ENCODE results near the gene PSMA5. TPM values are rescaled to one million over a fixed set of nuclear protein-coding genes. Genes with fewer than 3 reads are reported as not detected.
"Not testable (repeated sequence)": the region's sequence is repeated elsewhere in the genome, so short reads cannot be mapped to it uniquely, and the experiment has no call there.

PSMA5 gene
- total RNA-seq, 1 experiment from 2014 or later: 97.8 TPM

DNA sequence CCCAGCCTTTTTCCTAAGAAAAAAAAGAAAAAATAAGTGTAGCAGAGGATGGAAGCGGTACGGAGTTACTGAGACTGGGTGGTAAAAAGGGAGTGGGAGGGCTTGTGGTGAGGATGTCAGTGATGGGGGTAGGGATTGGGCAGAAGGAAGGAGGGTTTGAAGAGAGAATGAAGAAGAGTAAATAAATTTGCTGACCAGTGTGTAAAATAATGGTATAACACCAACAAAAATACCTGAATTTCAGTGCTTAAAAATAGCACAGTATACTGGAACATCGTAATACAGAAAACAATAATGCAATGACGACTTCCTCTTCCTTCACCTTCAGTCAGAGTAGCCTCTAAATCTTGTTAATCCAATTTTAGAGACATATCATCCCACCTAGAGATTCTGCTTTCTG is 21.3 kb upstream of the PSMA5 start:
- ChIA-PET CTCF (no interaction called here), POLR2A (no interaction called here)
- Histone ChIP-seq H3K27me3 (replicated peaks; ENCODE audit: control insufficient read depth, insufficient read depth, low read length) (no peaks in the 10 kb centered on the region), H3K4me1 (no peaks in the 10 kb centered on the region), H3K9me3 (no peaks in the 10 kb centered on the region), H3K4me3 (ENCODE audit: low read depth, low read length) (no peak overlapping the region), H3K36me3 (ENCODE audit: control insufficient read depth, insufficient read depth, low read length) (no peaks in the 10 kb centered on the region)
- no peak overlapping the region for H3K27ac Mint-ChIP-seq (ENCODE audit: unreplicated experiment)
- H3K4me3 Mint-ChIP-seq (ENCODE audit: unreplicated experiment): no peak overlapping the region
- H3K9me3 Mint-ChIP-seq (ENCODE audit: unreplicated experiment): no peaks in the 10 kb centered on the region
- BruUV-seq (replicated peaks): no TSS peak
- no peaks in the 10 kb centered on the region for H3K36me3 Mint-ChIP-seq (ENCODE audit: insufficient read depth, unreplicated experiment)
- no peaks in the 10 kb centered on the region for H3K27me3 Mint-ChIP-seq (ENCODE audit: insufficient read depth, unreplicated experiment)
- no peak for DNase-seq
- TF ChIP-seq, protein P1, sequence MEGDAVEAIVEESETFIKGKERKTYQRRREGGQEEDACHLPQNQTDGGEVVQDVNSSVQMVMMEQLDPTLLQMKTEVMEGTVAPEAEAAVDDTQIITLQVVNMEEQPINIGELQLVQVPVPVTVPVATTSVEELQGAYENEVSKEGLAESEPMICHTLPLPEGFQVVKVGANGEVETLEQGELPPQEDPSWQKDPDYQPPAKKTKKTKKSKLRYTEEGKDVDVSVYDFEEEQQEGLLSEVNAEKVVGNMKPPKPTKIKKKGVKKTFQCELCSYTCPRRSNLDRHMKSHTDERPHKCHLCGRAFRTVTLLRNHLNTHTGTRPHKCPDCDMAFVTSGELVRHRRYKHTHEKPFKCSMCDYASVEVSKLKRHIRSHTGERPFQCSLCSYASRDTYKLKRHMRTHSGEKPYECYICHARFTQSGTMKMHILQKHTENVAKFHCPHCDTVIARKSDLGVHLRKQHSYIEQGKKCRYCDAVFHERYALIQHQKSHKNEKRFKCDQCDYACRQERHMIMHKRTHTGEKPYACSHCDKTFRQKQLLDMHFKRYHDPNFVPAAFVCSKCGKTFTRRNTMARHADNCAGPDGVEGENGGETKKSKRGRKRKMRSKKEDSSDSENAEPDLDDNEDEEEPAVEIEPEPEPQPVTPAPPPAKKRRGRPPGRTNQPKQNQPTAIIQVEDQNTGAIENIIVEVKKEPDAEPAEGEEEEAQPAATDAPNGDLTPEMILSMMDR (IDR thresholded peaks at IDR 0.05; ENCODE audit: insufficient read depth in 1 of 2, low read depth in 1 of 2, low read length in 1 of 2, severe bottlenecking in 1 of 2, unreplicated experiment in 1 of 2): no peak
- intact Hi-C loops (cut with micrococcal nuclease; ENCODE audit: unreplicated experiment): no loop called here
- no peaks in the 10 kb centered on the region for H3K4me1 Mint-ChIP-seq (ENCODE audit: low read depth, unreplicated experiment)

DNA sequence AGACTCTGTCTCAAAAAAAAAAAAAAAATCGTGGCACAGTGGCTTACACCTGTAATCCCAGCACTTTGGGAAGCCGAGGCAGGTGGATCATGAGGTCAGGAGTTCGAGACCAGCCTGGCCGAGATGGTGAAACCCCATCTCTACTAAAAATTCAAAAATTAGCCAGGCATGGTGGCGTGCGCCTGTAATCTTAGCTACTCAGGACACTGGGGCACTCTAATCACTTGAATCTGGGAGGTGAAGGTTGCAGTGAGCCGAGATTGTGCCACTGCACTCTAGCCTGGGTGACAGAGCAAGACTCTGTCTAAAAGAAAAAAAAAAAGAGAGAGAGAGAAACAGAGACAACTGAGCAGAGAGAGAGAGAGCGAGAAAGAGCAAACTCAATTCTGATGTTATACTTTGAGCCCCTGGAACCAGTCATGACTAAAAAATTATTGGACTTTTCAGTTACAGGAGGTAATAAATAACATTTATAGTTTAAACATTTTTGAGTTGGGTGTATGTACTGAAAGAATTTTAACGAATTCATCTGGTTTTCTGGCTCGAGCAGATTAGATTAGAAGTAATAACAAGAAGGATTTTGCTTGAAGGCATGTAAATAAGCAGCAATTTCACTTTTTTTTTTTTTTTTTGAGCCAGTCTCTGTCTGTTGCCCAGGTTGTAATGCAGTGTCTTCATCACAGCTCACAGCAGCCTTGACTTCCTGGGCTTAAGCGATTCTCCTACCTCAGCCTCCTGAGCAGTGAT is 19.9 kb upstream of the PSMA5 start:
- H3K27ac Mint-ChIP-seq (ENCODE audit: unreplicated experiment); DNase-seq; H3K36me3 Mint-ChIP-seq (ENCODE audit: insufficient read depth, unreplicated experiment); intact Hi-C loops (cut with micrococcal nuclease; ENCODE audit: unreplicated experiment); H3K27me3 Mint-ChIP-seq (ENCODE audit: insufficient read depth, unreplicated experiment); POLR2A ChIA-PET; H3K4me3 Mint-ChIP-seq (ENCODE audit: unreplicated experiment); H3K4me3 ChIP-seq (ENCODE audit: low read depth, low read length); H3K36me3 ChIP-seq (ENCODE audit: control insufficient read depth, insufficient read depth, low read length); BruUV-seq (replicated peaks); H3K9me3 ChIP-seq; H3K9me3 Mint-ChIP-seq (ENCODE audit: unreplicated experiment); H3K27me3 ChIP-seq (replicated peaks; ENCODE audit: control insufficient read depth, insufficient read depth, low read length); H3K4me1 Mint-ChIP-seq (ENCODE audit: low read depth, unreplicated experiment); H3K4me1 ChIP-seq: not testable (repeated sequence)
- CTCF ChIA-PET: interaction anchor here (0.6 kb wide), 1 partner anchor 9 kb away, joined by 6 read pairs; no protein-coding TSS in a partner anchor

DNA sequence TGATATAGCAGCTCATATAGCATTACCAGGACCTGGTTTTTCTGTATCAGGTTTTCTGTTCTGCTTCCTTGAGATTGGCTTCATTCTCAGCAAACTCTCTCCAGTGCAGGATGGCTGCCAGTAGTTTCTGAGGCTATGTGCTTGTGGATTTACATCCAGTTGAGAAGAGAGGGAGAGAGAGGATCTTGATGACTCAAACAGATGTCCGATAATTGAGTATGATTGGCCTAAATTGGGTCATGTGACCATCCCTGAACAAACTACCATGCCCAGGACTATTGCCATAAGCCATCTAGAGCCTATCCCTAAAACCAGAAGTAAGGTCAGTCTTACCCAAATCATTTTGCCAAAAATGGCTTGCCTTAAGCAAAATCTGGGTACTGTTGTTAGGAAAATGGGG is 18.1 kb upstream of the PSMA5 start:
- TF ChIP-seq, protein P1 (IDR thresholded peaks at IDR 0.05; ENCODE audit: insufficient read depth in 1 of 2, low read depth in 1 of 2, low read length in 1 of 2, severe bottlenecking in 1 of 2, unreplicated experiment in 1 of 2): no peak
- H3K9me3 ChIP-seq: no peaks in the 10 kb centered on the region
- POLR2A ChIA-PET: no interaction called here
- Mint-ChIP-seq H3K4me1 (ENCODE audit: low read depth, unreplicated experiment) (no peaks in the 10 kb centered on the region), H3K27me3 (ENCODE audit: insufficient read depth, unreplicated experiment) (no peaks in the 10 kb centered on the region), H3K36me3 (ENCODE audit: insufficient read depth, unreplicated experiment) (no peaks in the 10 kb centered on the region), H3K4me3 (ENCODE audit: unreplicated experiment) (no peak overlapping the region), H3K9me3 (ENCODE audit: unreplicated experiment) (no peaks in the 10 kb centered on the region), H3K27ac (ENCODE audit: unreplicated experiment) (no peak overlapping the region)
- no peak for DNase-seq
- H3K27me3 ChIP-seq (replicated peaks; ENCODE audit: control insufficient read depth, insufficient read depth, low read length): no peaks in the 10 kb centered on the region
- no peak overlapping the region for H3K4me3 ChIP-seq (ENCODE audit: low read depth, low read length)
- intact Hi-C loops (cut with micrococcal nuclease; ENCODE audit: unreplicated experiment): no loop called here
- no TSS peak for BruUV-seq (replicated peaks)
- CTCF ChIA-PET: no interaction called here
- H3K4me1 ChIP-seq: no peaks in the 10 kb centered on the region
- no peaks in the 10 kb centered on the region for H3K36me3 ChIP-seq (ENCODE audit: control insufficient read depth, insufficient read depth, low read length)

Measured in Caco-2 (cell line).